H9 (cell line): ENCODE measurements around the gene HDAC7. TPM values are rescaled to one million over a fixed set of nuclear protein-coding genes. Genes with fewer than 3 reads are reported as not detected.

Experiments
- DNase-seq: peaks from one replicate; pipeline ENCODE4 v3.0.0-alpha.2; 2017
- H2AFZ ChIP-seq: one replicate; pipeline ENCODE4 v1.6.1; 2013; ENCODE audit warnings: mild to moderate bottlenecking, low read length, control low read depth, moderate library complexity
- H2AK5ac ChIP-seq: 2 replicates; pipeline ENCODE4 v1.6.1; 2013; ENCODE audit warnings: low read length, control low read depth, mixed read lengths; ENCODE audit not compliant: insufficient read length
- H2BK120ac ChIP-seq: one replicate; pipeline ENCODE4 v1.6.1; 2013; ENCODE audit warnings: low read depth, mild to moderate bottlenecking, low read length, control low read depth, inconsistent platforms; ENCODE audit not compliant: poor library complexity, severe bottlenecking
- H2BK12ac ChIP-seq: 2 replicates; pipeline ENCODE4 v1.6.1; 2013; ENCODE audit warnings: low read length, control low read depth, mixed read lengths, low read depth; ENCODE audit not compliant: insufficient read length
- H2BK15ac ChIP-seq: 2 replicates; pipeline ENCODE4 v1.6.1; 2013; ENCODE audit warnings: low read depth, low read length, control low read depth
- H2BK20ac ChIP-seq: one replicate; pipeline ENCODE4 v1.6.1; 2013; ENCODE audit warnings: low read depth, mild to moderate bottlenecking, low read length, control low read depth, inconsistent platforms; ENCODE audit not compliant: poor library complexity, severe bottlenecking
- H2BK5ac ChIP-seq: 2 replicates; pipeline ENCODE4 v1.6.1; 2013; ENCODE audit warnings: low read length, control low read depth, mixed read lengths; ENCODE audit not compliant: insufficient read length
- H3K14ac ChIP-seq: 2 replicates; pipeline ENCODE4 v1.6.1; 2013; ENCODE audit warnings: low read length, control low read depth; ENCODE audit not compliant: insufficient read depth
- H3K18ac ChIP-seq: 2 replicates; pipeline ENCODE4 v1.6.1; 2013; ENCODE audit warnings: low read depth, mild to moderate bottlenecking, mixed read lengths, low read length, control low read depth; ENCODE audit not compliant: insufficient read length
- H3K23ac ChIP-seq: 2 replicates; pipeline ENCODE4 v1.6.1; 2013; ENCODE audit warnings: low read length, control low read depth, mixed read lengths, low read depth; ENCODE audit not compliant: insufficient read length
- H3K23me2 ChIP-seq: 2 replicates; pipeline ENCODE4 v1.6.1; 2013; ENCODE audit warnings: low read depth, mild to moderate bottlenecking, mixed read lengths, low read length, control low read depth; ENCODE audit not compliant: insufficient read length, poor library complexity, severe bottlenecking
- H3K27ac ChIP-seq: 2 replicates; pipeline ENCODE4 v1.5.1; 2013; ENCODE audit warnings: low read length, control low read depth, mixed read lengths, low read depth; ENCODE audit not compliant: insufficient read length
- H3K27me3 ChIP-seq: 2 replicates; pipeline ENCODE4 v1.6.1; 2013; ENCODE audit warnings: low read length, control low read depth, inconsistent platforms; ENCODE audit not compliant: insufficient read depth
- H3K4ac ChIP-seq: 2 replicates; pipeline ENCODE4 v1.6.1; 2013; ENCODE audit warnings: low read depth, mild to moderate bottlenecking, control low read depth, inconsistent platforms, low read length, moderate library complexity
- H3K4me1 ChIP-seq: 2 replicates; pipeline ENCODE4 v1.6.1; 2013; ENCODE audit warnings: low read length, control low read depth, inconsistent platforms; ENCODE audit not compliant: insufficient read depth
- H3K4me2 ChIP-seq: 2 replicates; pipeline ENCODE4 v1.6.1; 2013; ENCODE audit warnings: low read length, control low read depth, mixed read lengths; ENCODE audit not compliant: insufficient read length, insufficient read depth
- H3K56ac ChIP-seq: 2 replicates; pipeline ENCODE4 v1.6.1; 2013; ENCODE audit warnings: low read depth, mild to moderate bottlenecking, mixed read lengths, low read length, control low read depth; ENCODE audit not compliant: insufficient read length
- H3K79me1 ChIP-seq: 2 replicates; pipeline ENCODE4 v1.6.1; 2013; ENCODE audit warnings: low read depth, mild to moderate bottlenecking, moderate library complexity, low read length, control low read depth, inconsistent platforms; ENCODE audit not compliant: insufficient read depth, poor library complexity, severe bottlenecking
- H3K79me2 ChIP-seq: 2 replicates; pipeline ENCODE4 v1.6.1; 2013; ENCODE audit warnings: low read length, control low read depth, inconsistent platforms; ENCODE audit not compliant: insufficient read depth
- H3K9ac ChIP-seq: 2 replicates; pipeline ENCODE4 v1.6.1; 2013; ENCODE audit warnings: low read length, control low read depth, mixed read lengths; ENCODE audit not compliant: insufficient read length; ENCODE audit errors: extremely low read depth
- H3K9me3 ChIP-seq: one replicate; pipeline ENCODE4 v1.6.1; 2013; ENCODE audit warnings: low read depth, low read length, inconsistent platforms; ENCODE audit not compliant: control insufficient read depth
- H3T11ph ChIP-seq: one replicate; pipeline ENCODE4 v1.6.1; 2013; ENCODE audit warnings: mild to moderate bottlenecking, low read length, control low read depth, inconsistent platforms
- H4K20me1 ChIP-seq: one replicate; pipeline ENCODE4 v1.6.1; 2013; ENCODE audit not compliant: control insufficient read depth, insufficient read length, insufficient read depth
- H4K5ac ChIP-seq: 2 replicates; pipeline ENCODE4 v1.6.1; 2013; ENCODE audit warnings: low read depth, mild to moderate bottlenecking, mixed read lengths, low read length, control low read depth; ENCODE audit not compliant: insufficient read length
- H4K8ac ChIP-seq: replicated peaks from 2 replicates; pipeline ENCODE4 v1.6.1; 2013; ENCODE audit warnings: low read length, control low read depth, mixed read lengths, low read depth; ENCODE audit not compliant: insufficient read length
- H4K91ac ChIP-seq: 2 replicates; pipeline ENCODE4 v1.6.1; 2013; ENCODE audit warnings: low read depth, mild to moderate bottlenecking, moderate library complexity, mixed read lengths, low read length, control low read depth; ENCODE audit not compliant: insufficient read length
- H3K27ac Mint-ChIP-seq, 3 experiments: 2 replicates in 2 of 3; 3 replicates in 1 of 3; pipeline ENCODE4 v1.8.0; 2020 to 2021; ENCODE audit warnings: mixed read lengths in 3 of 3, mild to moderate bottlenecking in 1 of 3, moderate library complexity in 1 of 3
- H3K27me3 Mint-ChIP-seq: 2 replicates; pipeline ENCODE4 v1.8.0; 2021; ENCODE audit warnings: low read depth, mild to moderate bottlenecking, moderate library complexity, mixed read lengths
- H3K36me3 Mint-ChIP-seq, 3 experiments: 2 replicates in 2 of 3; 3 replicates in 1 of 3; pipeline ENCODE4 v1.8.0; 2020 to 2021; ENCODE audit warnings: low read depth in 3 of 3, mixed read lengths in 3 of 3; ENCODE audit not compliant: insufficient read depth in 1 of 3
- H3K4me1 Mint-ChIP-seq, 2 experiments: 2 replicates each; pipeline ENCODE4 v1.8.0; 2020; ENCODE audit warnings: mixed read lengths in 2 of 2
- H3K4me3 Mint-ChIP-seq, 2 experiments: 2 replicates in 1 of 2; 3 replicates in 1 of 2; pipeline ENCODE4 v1.8.0; 2020 to 2021; ENCODE audit warnings: mild to moderate bottlenecking in 2 of 2, mixed read lengths in 2 of 2, moderate library complexity in 1 of 2
- H3K9me3 Mint-ChIP-seq, 2 experiments: 2 replicates in 1 of 2; 3 replicates in 1 of 2; pipeline ENCODE4 v1.8.0; 2020; ENCODE audit warnings: mild to moderate bottlenecking in 2 of 2, mixed read lengths in 2 of 2, moderate library complexity in 1 of 2
- WGBS: extraction: QIAGEN DNeasy Blood & Tissue Kit; methylation state at CpG from one replicate; pipeline ENCODE4 v1.1.7; 2013; ENCODE audit warnings: missing lambda C conversion rate, low lambda C conversion rate, mixed read lengths; ENCODE audit not compliant: insufficient read length; ENCODE audit errors: extremely low coverage; 5-methylcytosine and 5-hydroxymethylcytosine counted together
- total RNA-seq: library from RNA; stranded (reverse); gene quantifications from 2 replicates; pipeline ENCODE4 v1.2.1, GENCODE V29; 2021
- TF ChIP-seq, protein P1 (sequence below): fragments of 200-600 bp; sonication (generic); conservative IDR thresholded peaks from 3 replicates; pipeline ENCODE4 v1.8.0; 2021; ENCODE audit warnings: antibody characterized with exemption, mild to moderate bottlenecking

Gene HDAC7
- total RNA-seq, 1 experiment from 2014 or later = 72.1 TPM

DNA sequence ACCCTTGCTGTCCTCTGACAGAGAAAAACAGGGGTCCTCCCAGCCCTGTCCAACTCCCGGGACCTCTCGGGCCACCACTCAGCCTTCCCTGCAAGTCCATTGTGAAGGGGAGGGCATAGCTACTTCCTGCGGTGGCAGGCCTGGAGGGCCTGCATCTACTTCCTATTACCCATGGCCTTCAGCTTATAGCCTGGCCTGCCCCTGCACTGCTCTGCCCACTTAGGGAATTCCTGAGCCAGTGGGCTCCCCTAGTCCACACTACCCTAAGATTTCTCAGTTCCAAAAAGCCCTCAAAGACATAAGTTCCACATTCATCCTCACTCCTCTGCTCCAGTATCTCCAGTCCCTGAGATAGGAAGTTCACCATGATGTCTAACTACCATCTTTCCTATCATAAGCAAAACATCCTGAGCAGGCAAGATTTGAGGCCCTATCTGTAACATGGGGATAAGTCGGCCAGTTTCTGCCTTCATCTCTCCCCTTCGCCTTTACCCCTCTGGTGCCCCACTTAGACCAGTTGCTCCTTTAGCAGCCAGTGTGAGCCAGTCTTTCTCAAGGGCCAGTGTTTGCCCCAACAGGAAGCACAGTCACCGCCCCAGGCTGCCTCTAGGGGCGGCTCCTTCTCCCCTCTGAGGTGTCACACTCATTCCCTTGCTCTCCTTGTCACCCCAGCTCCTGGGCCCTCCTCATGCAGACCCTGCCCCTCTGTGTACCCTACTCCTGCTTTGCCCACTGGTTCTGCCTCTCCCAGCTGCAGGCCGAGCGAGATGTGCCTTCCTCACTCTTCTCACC lies 10.9 kb downstream of the HDAC7 start:
- Histone ChIP-seq H3K9me3 (no peaks in the 10 kb centered on the region), H3K9ac (no peak overlapping the region), H2BK5ac (no peak overlapping the region), H2AK5ac (no peak overlapping the region), H3K27me3 (no peaks in the 10 kb centered on the region), H3K27ac (no peak overlapping the region), H4K20me1 (no peaks in the 10 kb centered on the region), H2AFZ (no peak overlapping the region), H3K79me1 (peaks cover 9% of the 10 kb centered on the region), H2BK120ac (no peak overlapping the region), H3K4me1 (peaks cover 24% of the 10 kb centered on the region), H3K23me2 (peaks cover 5% of the 10 kb centered on the region), H3K18ac (no peak overlapping the region), H3K23ac (no peak overlapping the region), H3K4me2 (no peak overlapping the region), H2BK12ac (no peak overlapping the region), H4K5ac (no peak overlapping the region), H4K91ac (no peak overlapping the region), H2BK20ac (no peak overlapping the region), H3K79me2 (peaks cover 22% of the 10 kb centered on the region; the same call in 1 of the 2 replicates), H3T11ph (no peak overlapping the region), H3K4ac (no peak overlapping the region), H2BK15ac (no peak overlapping the region), H3K56ac (no peak overlapping the region), H4K8ac (no peak overlapping the region), H3K14ac (peak overlapping the region; percentile 64; the same call in 1 of the 2 replicates)
- Mint-ChIP-seq H3K4me1 (peaks cover 56 to 69% of the 10 kb centered on the region in 2 experiments), H3K27ac (peak overlapping the region; percentile 10 to 44 (median 32); a peak in 5 of 7 replicates), H3K36me3 (peaks cover 0 to 18% (median 12%) of the 10 kb centered on the region in 3 experiments; a peak in 5 of 7 replicates), H3K9me3 (no peaks in the 10 kb centered on the region), H3K27me3 (no peaks in the 10 kb centered on the region; the same call in 1 of the 2 replicates), H3K4me3 (no peak overlapping the region)
- DNase-seq = no peak
- TF ChIP-seq, protein P1, sequence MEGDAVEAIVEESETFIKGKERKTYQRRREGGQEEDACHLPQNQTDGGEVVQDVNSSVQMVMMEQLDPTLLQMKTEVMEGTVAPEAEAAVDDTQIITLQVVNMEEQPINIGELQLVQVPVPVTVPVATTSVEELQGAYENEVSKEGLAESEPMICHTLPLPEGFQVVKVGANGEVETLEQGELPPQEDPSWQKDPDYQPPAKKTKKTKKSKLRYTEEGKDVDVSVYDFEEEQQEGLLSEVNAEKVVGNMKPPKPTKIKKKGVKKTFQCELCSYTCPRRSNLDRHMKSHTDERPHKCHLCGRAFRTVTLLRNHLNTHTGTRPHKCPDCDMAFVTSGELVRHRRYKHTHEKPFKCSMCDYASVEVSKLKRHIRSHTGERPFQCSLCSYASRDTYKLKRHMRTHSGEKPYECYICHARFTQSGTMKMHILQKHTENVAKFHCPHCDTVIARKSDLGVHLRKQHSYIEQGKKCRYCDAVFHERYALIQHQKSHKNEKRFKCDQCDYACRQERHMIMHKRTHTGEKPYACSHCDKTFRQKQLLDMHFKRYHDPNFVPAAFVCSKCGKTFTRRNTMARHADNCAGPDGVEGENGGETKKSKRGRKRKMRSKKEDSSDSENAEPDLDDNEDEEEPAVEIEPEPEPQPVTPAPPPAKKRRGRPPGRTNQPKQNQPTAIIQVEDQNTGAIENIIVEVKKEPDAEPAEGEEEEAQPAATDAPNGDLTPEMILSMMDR = peak; percentile 40; the same call in 2 of the 3 replicates
- WGBS = no CpG with 5 or more reads among the region's 9 CpGs
